Ovary (tissue), 3 donors: ENCODE data around the gene PVALB.
"Not testable (repeated sequence)": the region's sequence is repeated elsewhere in the genome, so short reads cannot be mapped to it uniquely, and the experiment has no call there.

Experiments
- CTCF ChIP-seq, 3 donors: fragments of 450-650 bp in 2 of 3; fragments of 200-600 bp in 1 of 3; IDR thresholded peaks; one replicate each; pipeline versions ENCODE4 v1.5.1 to v1.8.0; 2016 to 2022; ENCODE audit warnings: antibody characterized with exemption in 3 of 3, mild to moderate bottlenecking in 1 of 3
- EP300 ChIP-seq: sonication (generic); formaldehyde crosslinking; IDR thresholded peaks from one replicate; pipeline ENCODE4 v1.6.1; 2017; ENCODE audit warnings: antibody characterized with exemption
- donor health status: DM: no; HTN: no; CAD: no.

- TF ChIP-seq EP300; CTCF (IDR thresholded peaks at IDR 0.05): not testable (repeated sequence)
Observed at GRCh38 chr22:36754881-36755280, 62.0 kb downstream of the PVALB start.
